GM12873 (cell line): ENCODE measurements around the gene CD207.

Experiments used
- CTCF ChIP-seq: IDR thresholded peaks from 2 replicates; pipeline ENCODE4 v1.5.1; 2012; ENCODE audit warnings: low read depth, mild to moderate bottlenecking, moderate library complexity, low read length, control low read depth; ENCODE audit not compliant: insufficient read depth; ENCODE audit errors: missing control alignments

The CD207 gene

DNA sequence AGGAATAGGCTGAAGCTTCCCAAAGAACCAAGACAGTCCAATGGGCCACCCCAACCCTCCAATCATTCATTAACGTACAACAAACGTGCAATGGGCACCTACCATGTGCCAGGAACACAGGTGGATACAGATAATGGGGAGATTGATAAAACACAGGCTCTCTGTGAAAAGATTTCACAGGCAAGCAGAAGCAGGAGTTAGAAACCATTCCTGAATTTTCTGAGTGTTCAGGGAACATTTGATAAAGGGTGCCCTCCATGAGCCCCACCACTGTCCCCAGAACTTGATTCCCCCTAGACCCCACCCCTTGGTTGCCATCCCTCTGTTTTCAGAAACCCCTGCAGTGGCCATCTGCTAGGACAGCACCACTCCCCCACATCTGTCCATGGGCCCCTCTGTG is 1.5 kb downstream of the CD207 start:
- TF ChIP-seq CTCF: no peak

DNA sequence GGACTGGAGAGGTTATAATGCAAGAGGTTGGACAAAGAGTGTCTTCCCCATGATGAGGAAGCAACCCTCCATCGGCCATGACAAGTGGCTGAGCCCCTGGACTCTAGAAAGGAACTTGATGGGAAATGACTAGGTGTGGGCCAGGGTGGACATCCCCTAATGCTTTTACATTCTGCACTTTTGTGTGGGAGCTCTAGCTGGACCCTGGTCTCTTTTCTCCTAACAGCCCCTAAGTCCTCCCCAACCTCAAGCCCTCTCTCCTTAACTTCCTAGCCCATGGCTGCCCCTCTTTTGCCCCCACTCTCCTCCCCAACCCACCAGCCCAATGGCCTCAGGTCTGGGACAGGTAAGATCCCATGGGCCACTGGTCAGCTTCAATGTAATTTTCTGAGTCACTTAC is 2.4 kb downstream of the CD207 start:
- no peak for TF ChIP-seq CTCF

DNA sequence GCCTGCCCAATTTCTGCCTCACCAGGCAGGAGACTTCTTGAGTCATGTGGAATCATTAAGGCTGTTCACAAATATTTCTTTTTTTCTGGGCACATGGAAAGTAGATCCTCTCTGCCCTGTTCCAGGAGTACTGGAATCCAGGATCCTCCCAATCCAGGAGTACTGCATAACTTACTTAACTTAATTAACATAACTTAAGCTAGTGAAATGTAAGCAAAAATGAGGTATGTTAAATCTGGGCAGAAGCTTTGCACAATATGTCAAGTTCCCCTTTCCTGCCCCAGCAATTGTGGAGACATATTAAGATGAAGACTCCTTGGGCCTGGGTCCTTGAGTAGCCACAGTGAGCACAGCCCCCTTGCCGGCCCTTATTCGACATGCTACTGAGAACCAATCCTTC is 3.2 kb downstream of the CD207 start:
- TF ChIP-seq CTCF: no peak

GRCh38 chr2:70831861-70832260 is 3.8 kb downstream of the CD207 start:
- TF ChIP-seq CTCF: no peak

- TF ChIP-seq CTCF: no peak
Observed at GRCh38 chr2:70830366-70830765, 5.2 kb downstream of the CD207 start.

- TF ChIP-seq CTCF: no peak
Observed at GRCh38 chr2:70829916-70830315, 5.7 kb downstream of the CD207 start.

GRCh38 chr2:70828914-70829824 is 6.4 kb downstream of the CD207 start:
- no peak for TF ChIP-seq CTCF
